Anterior cingulate cortex (tissue), 58 donors: ENCODE measurements around the gene DLX3.
A peak's percentile ranks its signal among the peaks of the same experiment; 100 is the strongest.

Experiments used
- DNase-seq, 58 donors: peaks; one replicate each; lab custom pipeline; 2025; lab: John Stamatoyannopoulos, UW

DLX3 gene

GRCh38 chr17:50026046-50026675 lies 31.1 kb upstream of the DLX3 start:
- DNase-seq = no peak

- DNase-seq = no peak
These were observed 29.8 kb upstream of the DLX3 start for GRCh38 chr17:50024808-50025207.

- DNase-seq = no peak
These were observed 28.5 kb upstream of the DLX3 start for GRCh38 chr17:50023520-50023919.

- no peak for DNase-seq
These were observed 27.6 kb upstream of the DLX3 start for GRCh38 chr17:50022463-50023130.

GRCh38 chr17:50021681-50022370 lies 26.8 kb upstream of the DLX3 start:
- DNase-seq = no peak

GRCh38 chr17:50020841-50021599 lies 26.0 kb upstream of the DLX3 start:
- DNase-seq = no peak

GRCh38 chr17:50018909-50019308 lies 23.9 kb upstream of the DLX3 start:
- DNase-seq = no peak

GRCh38 chr17:50015146-50015545 lies 20.1 kb upstream of the DLX3 start:
- DNase-seq = no peak

GRCh38 chr17:50014471-50015088 lies 19.6 kb upstream of the DLX3 start:
- no peak for DNase-seq

GRCh38 chr17:50013079-50013478 lies 18.1 kb upstream of the DLX3 start:
- DNase-seq = no peak

- DNase-seq = no peak
These were observed 14.3 kb upstream of the DLX3 start for GRCh38 chr17:50009282-50009681.

- no peak for DNase-seq
These were observed 8.9 kb upstream of the DLX3 start for GRCh38 chr17:50003911-50004310.

GRCh38 chr17:49998836-49999511 lies 4.0 kb upstream of the DLX3 start:
- no peak for DNase-seq

GRCh38 chr17:49997773-49998703 lies 3.0 kb upstream of the DLX3 start:
- peak in 50 of 58 donors; percentile 15 to 74 (median 42) for DNase-seq

GRCh38 chr17:49997301-49997650 lies 2.3 kb upstream of the DLX3 start:
- DNase-seq = no peak

GRCh38 chr17:49996495-49997300 lies 1.7 kb upstream of the DLX3 start:
- peak in 15 of 58 donors; percentile 4 to 58 (median 9) for DNase-seq

- no peak for DNase-seq
These were observed 1.1 kb upstream of the DLX3 start for GRCh38 chr17:49996121-49996494.
